Loucy (cell line): ENCODE measurements around the gene BTBD10.

ENCODE experiments used
- H2AFZ ChIP-seq: fragments of 200-600 bp; sonication (generic); 2 replicates; pipeline ENCODE4 v1.6.0; 2016; ENCODE audit warnings: antibody characterized with exemption, mild to moderate bottlenecking, low read length, moderate library complexity
- H3F3A ChIP-seq: fragments of 200-600 bp; 2 replicates; pipeline ENCODE4 v1.6.0; 2016; ENCODE audit warnings: antibody characterized with exemption, low read depth, mild to moderate bottlenecking
- H3K27me3 ChIP-seq: fragments of 200-600 bp; sonication (generic); 2 replicates; pipeline ENCODE4 v1.6.1; 2014; ENCODE audit warnings: low read length, mild to moderate bottlenecking; ENCODE audit not compliant: insufficient read depth, poor library complexity, severe bottlenecking
- H3K36me3 ChIP-seq: fragments of 200-600 bp; sonication (generic); 2 replicates; pipeline ENCODE4 v1.6.1; 2016; ENCODE audit warnings: low read length; ENCODE audit not compliant: insufficient read depth
- H3K4me1 ChIP-seq: fragments of 200-600 bp; sonication (generic); 2 replicates; pipeline ENCODE4 v1.5.1; 2014; ENCODE audit warnings: low read length, mild to moderate bottlenecking; ENCODE audit not compliant: insufficient read depth, poor library complexity, severe bottlenecking
- H3K4me2 ChIP-seq: fragments of 200-600 bp; sonication (generic); 2 replicates; pipeline ENCODE4 v1.6.0; 2014; ENCODE audit warnings: antibody characterized with exemption, low read length, low read depth, mild to moderate bottlenecking; ENCODE audit not compliant: poor library complexity, severe bottlenecking
- H3K4me3 ChIP-seq: fragments of 200-600 bp; sonication (generic); 2 replicates; pipeline ENCODE4 v1.5.1; 2014; ENCODE audit warnings: low read length, mild to moderate bottlenecking, mixed read lengths; ENCODE audit not compliant: poor library complexity, severe bottlenecking
- H3K79me2 ChIP-seq: fragments of 200-600 bp; sonication (generic); 2 replicates; pipeline ENCODE4 v1.6.1; 2014; ENCODE audit warnings: low read length; ENCODE audit not compliant: insufficient read depth
- H3K9ac ChIP-seq: fragments of 200-600 bp; sonication (generic); 2 replicates; pipeline ENCODE4 v1.6.0; 2014; ENCODE audit warnings: mild to moderate bottlenecking, low read depth, low read length, moderate library complexity; ENCODE audit not compliant: poor library complexity, severe bottlenecking
- H3K9me2 ChIP-seq: fragments of 200-600 bp; sonication (generic); replicated peaks from 2 replicates; pipeline ENCODE4 v1.6.1; 2016; ENCODE audit warnings: low read depth, low read length, mixed read lengths
- H3K9me3 ChIP-seq: fragments of 200-600 bp; sonication (generic); 2 replicates; pipeline ENCODE4 v1.6.1; 2014; ENCODE audit warnings: mild to moderate bottlenecking, antibody characterized with exemption, low read length, low read depth; ENCODE audit not compliant: insufficient read depth
- H4K20me1 ChIP-seq: fragments of 200-600 bp; sonication (generic); 2 replicates; pipeline ENCODE4 v1.6.0; 2014; ENCODE audit warnings: antibody characterized with exemption, low read length, mild to moderate bottlenecking; ENCODE audit not compliant: insufficient read depth, poor library complexity, severe bottlenecking
- CTCF ChIP-seq: fragments of 200-600 bp; sonication (generic); conservative IDR thresholded peaks from 2 replicates; pipeline ENCODE4 v1.5.1; 2014; ENCODE audit warnings: mild to moderate bottlenecking, antibody characterized with exemption, low read length
- EZH2phosphoT487 ChIP-seq: fragments of 200-600 bp; IDR thresholded peaks from 2 replicates; pipeline ENCODE4 v1.6.1; 2018; ENCODE audit warnings: antibody characterized with exemption, mild to moderate bottlenecking, moderate library complexity, borderline replicate concordance

BTBD10 gene

GRCh38 chr11:13382751-13383150 is 80.3 kb downstream of the BTBD10 start:
- Histone ChIP-seq H3K4me3 (no peak overlapping the region), H3K79me2 (no peaks in the 10 kb centered on the region), H3K9ac (no peak overlapping the region), H4K20me1 (no peaks in the 10 kb centered on the region), H3K36me3 (peaks cover 21% of the 10 kb centered on the region; the same call in 1 of the 2 replicates), H3K27me3 (no peaks in the 10 kb centered on the region), H3K4me1 (no peaks in the 10 kb centered on the region), H2AFZ (no peak overlapping the region), H3K4me2 (no peak overlapping the region), H3K9me3 (no peaks in the 10 kb centered on the region), H3F3A (no peaks in the 10 kb centered on the region), H3K9me2 (no peaks in the 10 kb centered on the region)
- TF ChIP-seq EZH2phosphoT487, result no peak
- TF ChIP-seq CTCF, result no peak

GRCh38 chr11:13380731-13381130 is 82.3 kb downstream of the BTBD10 start:
- H3F3A ChIP-seq, result no peaks in the 10 kb centered on the region
- no peak for TF ChIP-seq EZH2phosphoT487
- no peak for TF ChIP-seq CTCF
- H3K27me3 ChIP-seq, result no peaks in the 10 kb centered on the region
- peaks cover 8% of the 10 kb centered on the region; the same call in 1 of the 2 replicates for H3K36me3 ChIP-seq
- no peaks in the 10 kb centered on the region for H4K20me1 ChIP-seq
- H3K9ac ChIP-seq, result no peak overlapping the region
- no peaks in the 10 kb centered on the region for H3K9me3 ChIP-seq
- no peak overlapping the region for H2AFZ ChIP-seq
- no peaks in the 10 kb centered on the region for H3K9me2 ChIP-seq
- no peaks in the 10 kb centered on the region for H3K79me2 ChIP-seq
- no peak overlapping the region for H3K4me3 ChIP-seq
- no peak overlapping the region for H3K4me2 ChIP-seq
- peaks cover 5% of the 10 kb centered on the region for H3K4me1 ChIP-seq

- Histone ChIP-seq H3K4me2 (no peak overlapping the region), H3K9me2 (no peaks in the 10 kb centered on the region), H3K9ac (no peak overlapping the region), H3K4me1 (peaks cover 7% of the 10 kb centered on the region), H3K27me3 (no peaks in the 10 kb centered on the region), H3K4me3 (no peak overlapping the region), H3K36me3 (peaks cover 8% of the 10 kb centered on the region; the same call in 1 of the 2 replicates), H4K20me1 (no peaks in the 10 kb centered on the region), H3K9me3 (no peaks in the 10 kb centered on the region), H2AFZ (no peak overlapping the region), H3F3A (no peaks in the 10 kb centered on the region), H3K79me2 (no peaks in the 10 kb centered on the region)
- TF ChIP-seq EZH2phosphoT487, result no peak
- no peak for TF ChIP-seq CTCF
These were observed 84.7 kb downstream of the BTBD10 start for GRCh38 chr11:13378316-13378715.
